ENCODE data around the gene PDE3A. TPM values are rescaled to one million over a fixed set of nuclear protein-coding genes. Genes with fewer than 3 reads are reported as not detected.
"Not testable (repeated sequence)": the region's sequence is repeated elsewhere in the genome, so short reads cannot be mapped to it uniquely, and the experiment has no call there.

PDE3A gene
- total RNA-seq: not detected

DNA sequence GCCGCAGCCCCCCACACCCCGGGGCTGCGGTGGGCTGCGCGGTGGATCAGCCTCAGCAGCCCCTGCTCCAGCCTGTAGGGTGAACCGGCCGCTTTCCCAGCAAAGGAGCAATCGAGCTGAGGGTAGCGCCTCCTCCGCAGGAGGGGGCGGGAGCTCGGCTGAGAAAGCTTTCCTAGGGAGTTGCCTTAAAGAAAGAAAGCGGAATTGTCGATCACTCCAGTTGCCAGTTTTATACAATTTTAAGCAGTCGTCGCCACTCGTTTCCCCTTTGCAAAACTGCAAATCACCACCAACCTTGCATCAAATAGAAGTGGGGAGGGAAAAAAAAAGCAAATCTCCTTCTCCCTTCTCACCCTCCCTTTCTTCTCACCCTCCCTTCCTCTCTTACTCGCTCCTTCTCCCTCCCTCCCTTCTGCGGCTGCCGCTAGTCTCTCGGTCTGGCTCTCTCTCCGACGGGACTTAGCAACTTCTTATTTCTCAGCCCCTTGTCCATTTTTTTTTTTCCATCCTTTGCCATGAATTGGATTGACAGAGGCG is at the start of gene PDE3A:
Gene PDE3A, plus strand, starts transcription at position 424 of the 537 bp plus-strand sequence. CDS start 748 bp downstream, outside the sequence.
- DNase-seq (no peak), ATAC-seq (replicated peaks in 1 of 2) (no peak)
- Mint-ChIP-seq H3K27me3 (ENCODE audit: low read depth) (peaks cover 45% of the 10 kb centered on the region), H3K9me3 (no peaks in the 10 kb centered on the region), H3K4me1 (ENCODE audit: low read depth) (peaks cover 5% of the 10 kb centered on the region), H3K27ac (no peak within 1 kb of the TSS), H3K36me3 (ENCODE audit: insufficient read depth in 2 of 2) (peaks cover 0 to 2% of the 10 kb centered on the region in 2 donors), H3K4me3 (peak within 1 kb of the TSS; percentile 77 to 80)

GRCh38 chr12:20319366-20319765 is 49.0 kb upstream of the PDE3A start:
- Mint-ChIP-seq H3K4me3 (no peak overlapping the region), H3K36me3 (ENCODE audit: insufficient read depth in 2 of 2) (no peaks in the 10 kb centered on the region), H3K27ac (no peak overlapping the region), H3K9me3 (no peaks in the 10 kb centered on the region), H3K27me3 (ENCODE audit: low read depth) (no peaks in the 10 kb centered on the region), H3K4me1 (ENCODE audit: low read depth) (no peaks in the 10 kb centered on the region)
- no peak for ATAC-seq (replicated peaks in 1 of 2)
- DNase-seq: no peak

GRCh38 chr12:20320552-20320951 is 47.8 kb upstream of the PDE3A start:
- H3K27me3 Mint-ChIP-seq (ENCODE audit: low read depth): no peaks in the 10 kb centered on the region
- no peaks in the 10 kb centered on the region for H3K9me3 Mint-ChIP-seq
- no peaks in the 10 kb centered on the region for H3K4me1 Mint-ChIP-seq (ENCODE audit: low read depth)
- DNase-seq (no peak), ATAC-seq (replicated peaks in 1 of 2) (no peak)
- H3K36me3 Mint-ChIP-seq (ENCODE audit: insufficient read depth in 2 of 2): no peaks in the 10 kb centered on the region
- no peak overlapping the region for H3K4me3 Mint-ChIP-seq
- no peak overlapping the region for H3K27ac Mint-ChIP-seq

DNA sequence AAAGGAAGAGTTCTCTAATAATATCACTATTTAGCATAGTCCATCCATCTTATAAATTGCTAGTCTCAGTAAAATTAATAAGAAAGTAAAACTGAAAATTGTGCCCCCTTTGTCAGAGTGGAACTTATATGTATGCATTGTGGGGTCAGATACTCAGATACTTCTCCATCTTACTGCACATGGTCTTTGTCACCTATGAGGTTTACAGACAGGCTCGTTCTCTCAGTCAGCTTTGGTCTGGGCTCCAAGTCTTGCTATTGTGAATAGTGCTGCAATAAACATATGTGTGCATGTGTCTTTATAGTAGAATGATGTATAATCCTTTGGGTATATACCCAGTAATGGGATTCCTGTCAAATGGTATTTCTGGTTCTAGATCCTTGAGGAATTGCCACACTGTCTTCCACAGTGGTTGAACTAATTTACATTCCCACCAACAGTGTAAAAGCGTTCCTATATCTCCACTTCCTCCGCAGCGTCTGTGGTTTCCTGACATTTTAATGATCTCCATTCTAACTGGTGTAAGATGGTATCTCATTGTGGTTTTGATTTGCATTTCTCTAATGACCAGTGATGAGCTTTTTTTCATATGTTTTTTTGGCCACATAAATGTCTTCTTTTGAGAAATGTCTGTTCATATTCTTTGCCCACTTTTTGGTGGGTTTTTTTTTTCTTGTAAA is 37.4 kb upstream of the PDE3A start:
- H3K4me1 Mint-ChIP-seq (ENCODE audit: low read depth); DNase-seq; H3K9me3 Mint-ChIP-seq; H3K4me3 Mint-ChIP-seq; ATAC-seq (replicated peaks in 1 of 2); H3K27me3 Mint-ChIP-seq (ENCODE audit: low read depth); H3K36me3 Mint-ChIP-seq (ENCODE audit: insufficient read depth in 2 of 2); H3K27ac Mint-ChIP-seq: not testable (repeated sequence)

DNA sequence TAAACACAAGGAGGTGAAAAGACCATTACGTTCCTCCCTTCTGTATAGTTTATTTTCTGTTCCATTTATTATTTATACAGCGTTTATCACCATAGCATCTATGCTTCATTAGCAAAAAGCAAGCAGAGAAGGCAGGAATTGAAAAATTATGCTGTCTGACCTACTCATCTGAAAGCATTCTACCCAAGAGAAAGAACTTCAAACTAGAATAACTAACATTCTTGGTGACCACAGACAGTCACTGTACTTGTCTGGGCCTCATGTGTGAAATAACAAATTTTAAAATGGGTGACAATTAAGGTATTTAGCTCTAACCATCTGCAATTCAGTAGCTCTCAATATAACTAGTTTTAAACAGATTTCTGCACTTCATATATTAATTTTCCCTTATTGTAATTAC is 29.3 kb upstream of the PDE3A start:
- ATAC-seq (replicated peaks in 1 of 2) (no peak), DNase-seq (no peak)
- Mint-ChIP-seq H3K27ac (no peak overlapping the region), H3K4me1 (ENCODE audit: low read depth) (no peaks in the 10 kb centered on the region), H3K27me3 (ENCODE audit: low read depth) (no peaks in the 10 kb centered on the region), H3K36me3 (ENCODE audit: insufficient read depth in 2 of 2) (peaks cover 0 to 2% of the 10 kb centered on the region in 2 donors), H3K9me3 (peaks cover 10 to 12% of the 10 kb centered on the region in 2 donors), H3K4me3 (no peak overlapping the region)

DNA sequence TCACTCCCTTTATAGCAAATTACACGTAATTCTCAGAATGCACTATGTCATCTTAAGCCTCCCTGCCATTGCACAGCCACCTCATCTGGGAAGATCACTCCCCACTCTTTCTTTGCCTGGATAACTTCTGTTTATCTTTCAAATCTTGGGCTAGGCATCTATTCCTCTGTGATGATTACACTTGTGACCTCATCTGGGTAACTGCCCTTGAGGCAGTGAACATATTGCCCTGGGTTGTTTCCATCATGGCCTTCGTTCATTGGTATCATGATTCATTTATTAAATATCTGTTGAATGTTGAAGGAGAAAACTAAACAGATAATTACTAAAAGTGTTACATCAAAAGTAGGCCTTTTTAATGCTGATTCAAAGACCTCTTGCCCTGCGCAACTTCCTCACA is 26.2 kb upstream of the PDE3A start:
- Mint-ChIP-seq H3K9me3 (peaks cover 2 to 7% of the 10 kb centered on the region in 2 donors), H3K27me3 (ENCODE audit: low read depth) (no peaks in the 10 kb centered on the region), H3K4me3 (no peak overlapping the region), H3K27ac (no peak overlapping the region), H3K4me1 (ENCODE audit: low read depth) (no peaks in the 10 kb centered on the region), H3K36me3 (ENCODE audit: insufficient read depth in 2 of 2) (no peaks in the 10 kb centered on the region)
- no peak for ATAC-seq (replicated peaks in 1 of 2)
- no peak for DNase-seq

GRCh38 chr12:20345866-20346265 is 22.5 kb upstream of the PDE3A start:
- Mint-ChIP-seq H3K4me1 (ENCODE audit: low read depth) (no peaks in the 10 kb centered on the region), H3K27ac (no peak overlapping the region), H3K27me3 (ENCODE audit: low read depth) (no peaks in the 10 kb centered on the region), H3K9me3 (peaks cover 0 to 5% of the 10 kb centered on the region in 2 donors), H3K36me3 (ENCODE audit: insufficient read depth in 2 of 2) (no peaks in the 10 kb centered on the region), H3K4me3 (no peak overlapping the region)
- DNase-seq (no peak), ATAC-seq (replicated peaks in 1 of 2) (no peak)

DNA sequence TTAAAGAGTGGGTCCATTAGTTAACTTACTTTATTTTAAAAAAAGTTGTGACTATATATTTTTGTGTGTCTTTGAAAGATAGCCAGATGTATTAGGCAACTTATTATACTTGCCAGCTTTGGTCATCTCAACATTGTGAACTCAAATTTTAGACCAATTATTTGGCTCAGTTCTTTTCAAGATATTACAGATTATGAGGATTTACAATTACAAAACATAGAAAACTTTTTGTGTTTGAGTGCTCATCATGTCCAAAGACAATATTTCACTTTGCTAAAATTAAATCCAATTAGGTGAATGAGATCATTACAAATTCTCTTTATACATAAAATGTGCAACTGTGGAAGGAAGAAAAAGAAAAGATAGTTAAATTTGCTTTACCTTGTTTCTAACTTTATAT is 18.3 kb upstream of the PDE3A start:
- Mint-ChIP-seq H3K9me3 (peaks cover 0 to 2% of the 10 kb centered on the region in 2 donors), H3K27me3 (ENCODE audit: low read depth) (no peaks in the 10 kb centered on the region), H3K4me3 (no peak overlapping the region), H3K27ac (no peak overlapping the region), H3K36me3 (ENCODE audit: insufficient read depth in 2 of 2) (no peaks in the 10 kb centered on the region), H3K4me1 (ENCODE audit: low read depth) (no peaks in the 10 kb centered on the region)
- DNase-seq: no peak
- no peak for ATAC-seq (replicated peaks in 1 of 2)

DNA sequence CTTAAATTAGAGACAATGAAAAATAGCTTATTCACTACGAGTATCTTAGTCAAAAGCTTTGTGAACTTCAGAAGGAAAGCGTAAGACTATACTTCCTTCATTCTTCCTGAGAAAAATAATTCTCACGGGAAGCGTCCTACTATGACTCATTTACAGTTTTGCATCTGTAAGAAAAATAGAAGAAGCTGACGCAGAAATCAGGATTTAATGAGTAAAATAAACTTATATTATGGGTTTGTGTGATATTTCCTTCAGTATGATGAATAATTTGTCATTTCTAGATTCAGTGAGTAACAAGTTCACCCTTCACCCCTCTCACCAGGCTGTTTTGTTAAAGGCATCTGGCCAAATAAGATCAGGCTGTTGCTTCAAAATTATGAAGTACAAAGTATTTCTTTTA is 17.8 kb upstream of the PDE3A start:
- H3K36me3 Mint-ChIP-seq (ENCODE audit: insufficient read depth in 2 of 2): no peaks in the 10 kb centered on the region
- H3K27ac Mint-ChIP-seq: no peak overlapping the region
- H3K4me1 Mint-ChIP-seq (ENCODE audit: low read depth): no peaks in the 10 kb centered on the region
- no peak for DNase-seq
- H3K27me3 Mint-ChIP-seq (ENCODE audit: low read depth): no peaks in the 10 kb centered on the region
- ATAC-seq (replicated peaks in 1 of 2): no peak
- H3K9me3 Mint-ChIP-seq: peaks cover 0 to 2% of the 10 kb centered on the region in 2 donors
- no peak overlapping the region for H3K4me3 Mint-ChIP-seq

DNA sequence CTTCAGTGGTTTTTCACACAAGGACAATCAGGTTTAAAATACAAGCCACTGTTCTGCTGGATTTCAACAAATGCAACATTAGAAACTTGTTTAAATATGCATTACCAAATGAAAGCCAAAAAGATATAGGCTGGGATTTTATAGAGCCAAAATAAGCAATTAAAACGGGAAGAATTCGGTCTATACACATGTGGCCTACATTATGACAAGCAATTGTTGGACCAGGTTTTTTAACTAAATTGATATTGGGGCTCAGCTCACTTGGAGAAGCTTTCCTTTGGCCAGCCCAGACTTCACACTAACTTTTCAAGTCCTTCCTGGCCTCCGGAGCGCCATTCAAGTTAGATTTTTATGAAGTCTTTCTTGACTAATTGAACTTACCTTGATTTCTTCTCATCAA is 16.9 kb upstream of the PDE3A start:
- Mint-ChIP-seq H3K36me3 (ENCODE audit: insufficient read depth in 2 of 2) (no peaks in the 10 kb centered on the region), H3K4me1 (ENCODE audit: low read depth) (no peaks in the 10 kb centered on the region), H3K9me3 (peaks cover 0 to 2% of the 10 kb centered on the region in 2 donors), H3K27ac (no peak overlapping the region), H3K4me3 (no peak overlapping the region), H3K27me3 (ENCODE audit: low read depth) (no peaks in the 10 kb centered on the region)
- ATAC-seq (replicated peaks in 1 of 2): no peak
- no peak for DNase-seq

- Mint-ChIP-seq H3K27me3 (ENCODE audit: low read depth) (no peaks in the 10 kb centered on the region), H3K4me3 (no peak overlapping the region), H3K36me3 (ENCODE audit: insufficient read depth in 2 of 2) (no peaks in the 10 kb centered on the region), H3K27ac (no peak overlapping the region), H3K4me1 (ENCODE audit: low read depth) (no peaks in the 10 kb centered on the region), H3K9me3 (peaks cover 0 to 2% of the 10 kb centered on the region in 2 donors)
- DNase-seq (no peak), ATAC-seq (replicated peaks in 1 of 2) (no peak)
These were observed 12.3 kb upstream of the PDE3A start for GRCh38 chr12:20356048-20356447.

- no peak overlapping the region for H3K4me3 Mint-ChIP-seq
- DNase-seq (no peak), ATAC-seq (replicated peaks in 1 of 2) (no peak)
- no peaks in the 10 kb centered on the region for H3K36me3 Mint-ChIP-seq (ENCODE audit: insufficient read depth in 2 of 2)
- H3K9me3 Mint-ChIP-seq: peaks cover 0 to 2% of the 10 kb centered on the region in 2 donors
- no peaks in the 10 kb centered on the region for H3K4me1 Mint-ChIP-seq (ENCODE audit: low read depth)
- no peak overlapping the region for H3K27ac Mint-ChIP-seq
- no peaks in the 10 kb centered on the region for H3K27me3 Mint-ChIP-seq (ENCODE audit: low read depth)
These were observed 7.9 kb upstream of the PDE3A start for GRCh38 chr12:20360407-20360806.

- no peaks in the 10 kb centered on the region for H3K4me1 Mint-ChIP-seq (ENCODE audit: low read depth)
- ATAC-seq (replicated peaks in 1 of 2): no peak
- no peak overlapping the region for H3K4me3 Mint-ChIP-seq
- no peaks in the 10 kb centered on the region for H3K27me3 Mint-ChIP-seq (ENCODE audit: low read depth)
- H3K36me3 Mint-ChIP-seq (ENCODE audit: insufficient read depth in 2 of 2): no peaks in the 10 kb centered on the region
- no peak overlapping the region for H3K27ac Mint-ChIP-seq
- H3K9me3 Mint-ChIP-seq: peaks cover 0 to 2% of the 10 kb centered on the region in 2 donors
- DNase-seq: no peak
These were observed 6.9 kb upstream of the PDE3A start for GRCh38 chr12:20361416-20361815.

GRCh38 chr12:20364501-20364900 is 3.8 kb upstream of the PDE3A start:
- Mint-ChIP-seq H3K4me1 (ENCODE audit: low read depth) (no peaks in the 10 kb centered on the region), H3K4me3 (no peak overlapping the region), H3K36me3 (ENCODE audit: insufficient read depth in 2 of 2) (peaks cover 0 to 2% of the 10 kb centered on the region in 2 donors), H3K27me3 (ENCODE audit: low read depth) (peaks cover 23% of the 10 kb centered on the region), H3K27ac (no peak overlapping the region), H3K9me3 (peaks cover 0 to 2% of the 10 kb centered on the region in 2 donors)
- no peak for ATAC-seq (replicated peaks in 1 of 2)
- DNase-seq: no peak

All from activated T-cell treated with anti-CD3 and anti-CD28 coated beads, Interleukin-2, amount 50 U/mL, for 72 hours (primary cell).